Activated naive CD8-positive, alpha-beta T cell treated with anti-CD3 and anti-CD28 coated beads, Interleukin-2, amount 10 ng/mL, durations not matched to agents 7 days and 5 days (primary cell): ENCODE measurements around the gene DEAF1. TPM values are rescaled to one million over a fixed set of nuclear protein-coding genes. Genes with fewer than 3 reads are reported as not detected.
A peak's percentile ranks its signal among the peaks of the same experiment; 100 is the strongest.

ENCODE experiments used
- ATAC-seq: fragments of 150-1000 bp; cut with Tn5 transposase; one replicate; pipeline ENCODE4 v1.10.0; 2021; ENCODE audit warnings: low read depth, moderate library complexity
- POLR2A ChIA-PET: fragments of 350-600 bp; sonication (Branson Sonifier 250); formaldehyde crosslinking; loops from one replicate; lab custom pipeline; 2021; ENCODE audit warnings: antibody characterized with exemption; lab: Charles Lee
- DNase-seq: peaks from one replicate; pipeline ENCODE4 v3.0.0; 2021
- H3K27ac Mint-ChIP-seq: one replicate; pipeline ENCODE4 v1.8.0; 2022; ENCODE audit warnings: mild to moderate bottlenecking, mixed read lengths
- H3K27me3 Mint-ChIP-seq: one replicate; pipeline ENCODE4 v1.8.0; 2022; ENCODE audit warnings: mild to moderate bottlenecking, moderate library complexity, mixed read lengths
- H3K36me3 Mint-ChIP-seq: one replicate; pipeline ENCODE4 v1.8.0; 2021; ENCODE audit warnings: mild to moderate bottlenecking, mixed read lengths
- H3K4me1 Mint-ChIP-seq: one replicate; pipeline ENCODE4 v1.8.0; 2021; ENCODE audit warnings: mixed read lengths
- H3K4me3 Mint-ChIP-seq: one replicate; pipeline ENCODE4 v1.8.0; 2022; ENCODE audit warnings: mild to moderate bottlenecking, moderate library complexity, mixed read lengths
- H3K9me3 Mint-ChIP-seq: one replicate; pipeline ENCODE4 v1.8.0; 2021; ENCODE audit warnings: mixed read lengths
- total RNA-seq, 2 experiments: library from RNA; stranded (reverse); gene quantifications; one replicate each; pipeline ENCODE4 v1.2.3, GENCODE V29; 2021

The DEAF1 gene
- total RNA-seq, 2 experiments from 2014 or later: 33.1 to 36.0 TPM

DNA sequence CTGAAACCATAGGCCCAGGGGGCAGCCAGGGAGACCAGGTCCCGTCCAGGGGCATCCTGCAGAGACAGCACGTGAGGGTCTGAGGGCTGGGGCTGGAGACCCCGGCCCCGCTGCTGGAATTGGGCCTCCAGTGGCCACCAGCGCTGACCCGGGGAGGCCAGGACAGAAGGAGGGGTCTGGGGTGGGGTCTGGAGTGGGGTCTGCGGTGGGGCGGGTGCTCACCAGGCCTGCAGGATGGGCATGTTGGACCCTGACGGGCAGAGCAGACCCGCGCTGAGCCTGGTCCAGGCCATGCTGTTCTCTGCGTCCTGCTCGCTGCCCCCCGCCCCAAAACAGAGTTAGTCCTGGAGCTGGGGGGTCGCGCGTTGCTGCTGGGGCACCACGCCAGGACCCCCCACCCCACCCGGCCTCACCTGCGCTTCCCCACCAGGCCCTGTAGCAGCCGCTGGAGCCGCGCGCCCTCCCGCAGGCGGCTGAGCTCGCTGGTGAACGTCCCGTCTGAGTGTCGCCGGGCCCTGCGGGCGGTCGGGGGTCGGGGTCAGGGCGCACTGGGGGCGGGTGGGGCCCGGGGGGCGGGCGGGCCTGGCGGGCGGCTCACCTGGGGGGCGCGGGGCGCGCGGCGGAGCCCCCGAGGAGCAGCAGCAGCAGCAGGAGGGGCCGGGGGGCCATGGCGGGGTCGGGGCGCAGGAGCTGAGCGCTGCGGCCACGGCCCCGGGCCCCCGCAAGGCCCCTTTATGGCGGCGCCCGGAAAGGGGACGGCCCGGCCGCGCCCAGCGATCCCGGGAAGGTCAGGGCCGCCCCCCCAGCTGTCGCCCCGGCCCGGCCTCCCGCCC is 68.3 kb downstream of the DEAF1 start, which contains the start of gene SCT:
Gene SCT (minus strand): TSS at position 707 of the 833 bp plus-strand sequence. CDS start 38 bp downstream, at position 669.
- ATAC-seq: no peak
- H3K9me3 Mint-ChIP-seq: no peaks in the 10 kb centered on the region
- peak within 1 kb of the TSS; percentile 35 for H3K4me3 Mint-ChIP-seq

DNA sequence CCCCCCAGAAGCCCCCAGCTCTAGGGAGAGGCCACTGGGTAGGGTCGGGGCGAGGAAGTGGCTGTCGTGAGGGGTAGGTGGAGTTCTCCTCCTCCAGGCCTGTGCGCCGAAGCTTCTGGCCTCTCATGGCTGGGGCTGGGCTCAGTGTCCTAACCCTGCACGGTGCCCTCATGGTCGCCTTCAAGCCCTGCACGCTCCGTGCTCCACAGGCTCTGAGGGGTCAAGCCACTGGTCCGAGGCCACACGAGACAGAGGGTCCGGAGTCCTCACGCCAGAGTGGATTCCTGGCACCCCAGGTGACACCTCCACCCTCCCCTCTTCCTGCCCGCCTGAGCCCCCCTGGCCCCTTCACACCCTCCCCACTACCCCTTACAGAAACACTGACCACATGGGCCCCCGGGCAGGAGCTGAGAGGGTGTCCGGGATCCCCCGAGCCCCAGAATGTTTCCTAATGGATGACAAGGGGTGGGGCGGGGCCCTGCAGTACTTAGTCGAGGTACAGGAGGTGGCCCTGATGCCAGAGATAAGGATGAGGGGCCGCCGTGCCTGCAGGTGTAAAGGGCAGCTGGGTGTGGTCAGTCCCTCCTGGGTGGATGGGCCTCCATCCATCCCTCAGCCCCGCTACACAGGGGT is 69.3 kb downstream of the DEAF1 start:
- Mint-ChIP-seq H3K36me3 (peaks cover 2% of the 10 kb centered on the region), H3K27me3 (peaks cover 12% of the 10 kb centered on the region), H3K27ac (no peak overlapping the region), H3K4me1 (peaks cover 15% of the 10 kb centered on the region), H3K4me3 (no peak overlapping the region), H3K9me3 (no peaks in the 10 kb centered on the region)
- POLR2A ChIA-PET: interaction anchor here (1.0 kb wide), 1 partner anchor 10 kb away, joined by 4 read pairs; the partner anchor contains the start of gene IRF7
- ATAC-seq (no peak), DNase-seq (peak; percentile 31)

More for the DNA sequence above, 68.3 kb downstream of the DEAF1 start, which contains the start of gene SCT:
- peaks cover 2% of the 10 kb centered on the region for H3K36me3 Mint-ChIP-seq
- H3K4me1 Mint-ChIP-seq: peaks cover 15% of the 10 kb centered on the region
- H3K27ac Mint-ChIP-seq: no peak within 1 kb of the TSS
- POLR2A ChIA-PET: interaction anchor here (0.8 to 1.0 kb wide), 2 partner anchors 11 to 100 kb away, joined by 3 to 4 read pairs; partner anchors contain the start of gene IRF7
- DNase-seq: peak; percentile 38
- peaks cover 12% of the 10 kb centered on the region for H3K27me3 Mint-ChIP-seq

DNA sequence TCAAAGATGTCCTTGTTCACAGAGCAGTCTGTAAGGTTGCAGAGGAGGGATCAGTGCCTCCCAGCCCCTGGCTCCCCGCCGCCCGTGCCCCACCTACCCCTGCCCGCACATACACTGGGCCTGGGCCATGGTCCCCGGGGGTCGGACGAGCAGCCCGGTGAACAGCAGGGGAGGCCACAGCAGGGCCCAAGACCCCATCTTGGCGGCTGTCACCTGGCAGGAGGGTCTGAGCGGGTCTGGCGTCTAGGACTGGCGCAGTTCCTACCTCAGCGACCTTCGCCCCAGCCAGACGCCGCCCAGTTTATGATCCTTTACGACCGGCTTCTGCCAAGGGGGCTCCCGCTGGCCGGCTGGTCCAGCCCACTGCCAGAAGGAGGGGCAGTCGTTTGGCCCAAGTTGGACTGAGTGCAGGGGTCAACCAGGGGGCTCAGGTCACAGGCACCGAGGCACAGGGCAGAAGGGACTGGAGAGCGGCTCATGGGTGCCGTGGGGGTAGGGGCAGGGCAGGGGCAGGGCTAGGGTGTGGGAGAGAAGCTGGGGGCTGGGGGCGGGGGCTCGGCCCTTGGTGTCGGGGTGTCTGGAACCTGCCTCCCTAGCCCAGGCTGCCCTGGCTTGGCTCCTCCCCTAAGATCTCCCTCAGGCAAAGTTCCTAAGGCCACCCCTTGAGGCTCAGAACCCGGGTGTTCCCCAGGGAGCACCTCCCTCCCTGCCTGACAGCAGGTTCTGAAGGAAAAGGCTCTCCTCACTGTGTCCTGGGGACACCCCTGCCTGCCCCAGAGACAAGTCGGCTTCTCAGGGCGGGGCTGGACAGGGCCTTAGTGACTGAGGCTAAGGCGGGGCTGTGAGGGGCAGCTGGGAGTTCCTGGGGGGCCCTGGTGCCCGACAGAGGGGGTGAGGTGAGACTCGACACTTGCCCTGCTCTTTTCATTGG is 70.1 kb downstream of the DEAF1 start, which contains the start of gene CDHR5:
Gene CDHR5 (minus strand): TSS at position 251 of the 931 bp plus-strand sequence. CDS start 53 bp downstream, at position 198.
- H3K27me3 Mint-ChIP-seq: peaks cover 12% of the 10 kb centered on the region

DNA sequence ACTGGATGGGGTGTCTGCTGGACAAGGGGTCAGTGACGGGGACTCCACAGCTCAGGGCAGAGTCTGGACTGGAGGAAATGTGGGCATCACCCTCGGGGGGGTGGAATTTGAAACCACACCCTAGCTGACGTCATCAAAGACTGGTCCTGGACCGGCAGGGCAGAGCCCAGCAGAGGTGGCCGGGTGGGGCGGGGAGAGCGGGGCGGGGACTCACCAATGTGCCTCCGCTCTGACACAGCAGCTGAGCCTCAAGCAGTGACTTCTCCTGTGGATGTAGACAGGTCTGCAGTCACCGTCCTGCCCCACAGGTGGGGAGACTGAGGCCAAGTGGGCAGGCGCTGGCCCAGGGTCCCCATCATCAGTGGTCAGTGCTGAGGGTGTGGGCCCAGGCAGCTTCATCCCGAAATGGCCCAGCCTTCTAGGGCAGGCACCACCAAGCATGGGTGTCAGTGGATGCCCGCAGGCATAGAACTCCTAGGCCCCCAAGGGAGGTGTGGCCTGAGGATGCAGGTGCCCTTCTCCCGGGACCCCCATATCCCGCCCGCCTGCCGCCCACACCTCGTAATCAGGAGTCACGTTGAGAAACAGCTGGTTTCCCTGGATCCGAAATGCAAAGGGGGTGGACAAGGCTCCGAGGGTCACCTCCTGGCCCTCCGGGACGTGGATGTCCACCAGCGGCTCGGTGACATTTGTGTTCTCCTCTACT is 70.9 kb downstream of the DEAF1 start:
- no peak overlapping the region for H3K27ac Mint-ChIP-seq
- peaks cover 9% of the 10 kb centered on the region for H3K4me1 Mint-ChIP-seq
- peaks cover 2% of the 10 kb centered on the region for H3K36me3 Mint-ChIP-seq
- H3K4me3 Mint-ChIP-seq: no peak overlapping the region
- peaks cover 12% of the 10 kb centered on the region for H3K27me3 Mint-ChIP-seq
- no peaks in the 10 kb centered on the region for H3K9me3 Mint-ChIP-seq
- DNase-seq: peak; percentile 29
- ATAC-seq: no peak
- POLR2A ChIA-PET: interaction anchor here (1.1 kb wide), 1 partner anchor 10 kb away, joined by 3 read pairs; no protein-coding TSS in a partner anchor

More for the DNA sequence above, 70.1 kb downstream of the DEAF1 start, which contains the start of gene CDHR5:
- H3K9me3 Mint-ChIP-seq: no peaks in the 10 kb centered on the region
- POLR2A ChIA-PET: interaction anchor here (1.0 kb wide), 1 partner anchor 9 kb away, joined by 4 read pairs; the partner anchor contains the start of gene IRF7
- no peak for ATAC-seq
- H3K4me3 Mint-ChIP-seq: no peak within 1 kb of the TSS
- peaks cover 15% of the 10 kb centered on the region for H3K4me1 Mint-ChIP-seq
- DNase-seq: peak; percentile 36
- no peak within 1 kb of the TSS for H3K27ac Mint-ChIP-seq
- H3K36me3 Mint-ChIP-seq: peaks cover 2% of the 10 kb centered on the region

DNA sequence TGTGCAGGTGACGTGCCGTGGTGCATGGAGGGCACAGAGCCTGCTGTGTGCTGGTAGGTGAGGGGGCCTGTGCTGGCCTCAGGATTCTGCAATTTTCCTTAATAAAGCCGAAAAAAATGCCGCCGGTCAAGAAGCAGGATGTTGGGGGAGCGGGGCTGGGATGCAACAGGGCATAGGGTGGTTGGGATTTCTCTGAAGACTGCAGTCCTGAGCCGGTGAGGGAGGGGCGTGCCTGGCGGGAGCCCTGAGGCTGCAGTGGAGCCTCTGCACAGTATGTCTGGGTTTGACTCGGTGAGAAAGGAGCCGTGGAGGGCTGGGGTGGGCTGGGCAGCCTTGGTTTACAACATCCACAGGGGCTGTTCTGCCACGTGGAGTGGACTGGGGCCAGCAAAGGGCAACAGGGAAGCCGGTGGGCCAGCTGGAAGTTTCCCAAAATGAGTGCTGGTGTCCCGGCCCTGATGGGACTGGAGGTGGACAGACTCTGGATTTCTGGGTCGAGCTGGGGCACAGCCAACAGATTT is 71.6 kb downstream of the DEAF1 start:
- no peak for DNase-seq
- H3K9me3 Mint-ChIP-seq: no peaks in the 10 kb centered on the region
- peaks cover 10% of the 10 kb centered on the region for H3K27me3 Mint-ChIP-seq
- POLR2A ChIA-PET: interaction anchor here (1.1 kb wide), 1 partner anchor 9 kb away, joined by 3 read pairs; no protein-coding TSS in a partner anchor
- no peak overlapping the region for H3K4me3 Mint-ChIP-seq
- no peak overlapping the region for H3K27ac Mint-ChIP-seq
- ATAC-seq: no peak
- peaks cover 3% of the 10 kb centered on the region for H3K4me1 Mint-ChIP-seq
- H3K36me3 Mint-ChIP-seq: peaks cover 2% of the 10 kb centered on the region

DNA sequence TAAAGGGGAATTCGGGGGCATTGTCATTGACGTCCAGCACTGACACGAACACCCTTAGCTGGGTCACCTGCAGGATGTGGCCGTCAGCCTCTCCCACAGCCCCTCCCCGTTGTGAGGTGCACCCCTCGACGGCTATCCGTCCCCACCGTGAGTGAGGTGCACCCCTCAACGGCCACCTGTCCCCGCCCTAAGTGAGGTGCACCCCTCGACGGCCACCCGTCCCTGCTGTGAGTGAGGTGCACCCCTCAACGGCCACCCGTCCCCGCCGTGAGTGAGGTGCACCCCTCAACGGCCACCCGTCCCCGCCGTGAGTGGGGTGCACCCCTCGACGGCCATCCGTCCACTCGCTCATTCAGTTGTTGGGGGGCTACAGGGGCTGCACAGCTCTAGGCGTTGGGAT is 73.2 kb downstream of the DEAF1 start:
- ATAC-seq (no peak), DNase-seq (no peak)
- POLR2A ChIA-PET: no interaction called here
- Mint-ChIP-seq H3K4me3 (no peak overlapping the region), H3K36me3 (no peaks in the 10 kb centered on the region), H3K27ac (peak overlapping the region; percentile 42), H3K9me3 (no peaks in the 10 kb centered on the region), H3K4me1 (no peaks in the 10 kb centered on the region), H3K27me3 (no peaks in the 10 kb centered on the region)

DNA sequence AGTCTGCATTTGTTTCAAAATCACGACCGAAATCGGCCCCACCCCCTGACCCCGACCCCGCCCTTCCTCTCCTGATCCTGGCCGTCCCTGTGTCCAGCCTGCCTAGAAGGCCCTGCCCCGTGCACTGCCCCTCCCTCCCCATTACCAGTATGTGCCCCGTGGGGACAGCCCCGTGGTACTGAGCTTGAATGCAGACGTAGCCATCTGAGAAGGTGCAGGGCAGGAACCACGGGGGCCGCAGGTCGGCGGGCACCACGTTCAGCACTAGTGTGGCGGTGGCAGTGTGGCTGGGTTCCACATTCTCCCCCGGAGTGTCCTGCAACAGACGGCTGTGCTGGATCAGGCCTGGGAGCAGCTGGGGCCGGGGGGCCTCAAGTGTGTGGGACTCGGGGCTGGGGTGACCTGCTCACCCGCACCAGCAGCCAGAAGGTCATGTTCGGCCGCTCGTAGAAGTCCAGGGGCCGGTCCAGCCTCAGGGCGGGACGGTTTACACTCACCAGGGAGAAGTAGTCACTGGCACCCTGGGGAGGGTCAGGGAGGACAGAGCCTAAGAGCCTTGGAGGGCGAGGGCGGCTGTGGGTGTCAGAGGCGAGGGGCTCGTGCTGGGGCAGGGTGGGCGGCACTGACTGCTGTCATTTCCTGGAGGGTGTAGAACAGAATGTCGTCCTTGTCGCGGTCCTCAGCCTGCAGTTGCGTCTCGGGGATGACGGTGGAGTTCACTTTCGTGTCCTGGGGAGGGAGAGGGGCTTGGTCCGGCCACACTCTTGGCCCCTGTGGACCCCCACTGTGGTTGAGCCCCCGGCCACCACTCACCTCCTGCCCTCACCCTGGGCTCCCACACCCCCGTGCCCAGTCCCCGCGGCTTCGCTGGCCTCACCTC is 73.8 kb downstream of the DEAF1 start:
- ATAC-seq (no peak), DNase-seq (peak; percentile 31)
- H3K4me1 Mint-ChIP-seq: peaks cover 5% of the 10 kb centered on the region
- POLR2A ChIA-PET: no interaction called here
- no peak overlapping the region for H3K4me3 Mint-ChIP-seq
- no peaks in the 10 kb centered on the region for H3K36me3 Mint-ChIP-seq
- H3K9me3 Mint-ChIP-seq: no peaks in the 10 kb centered on the region
- no peaks in the 10 kb centered on the region for H3K27me3 Mint-ChIP-seq
- no peak overlapping the region for H3K27ac Mint-ChIP-seq

DNA sequence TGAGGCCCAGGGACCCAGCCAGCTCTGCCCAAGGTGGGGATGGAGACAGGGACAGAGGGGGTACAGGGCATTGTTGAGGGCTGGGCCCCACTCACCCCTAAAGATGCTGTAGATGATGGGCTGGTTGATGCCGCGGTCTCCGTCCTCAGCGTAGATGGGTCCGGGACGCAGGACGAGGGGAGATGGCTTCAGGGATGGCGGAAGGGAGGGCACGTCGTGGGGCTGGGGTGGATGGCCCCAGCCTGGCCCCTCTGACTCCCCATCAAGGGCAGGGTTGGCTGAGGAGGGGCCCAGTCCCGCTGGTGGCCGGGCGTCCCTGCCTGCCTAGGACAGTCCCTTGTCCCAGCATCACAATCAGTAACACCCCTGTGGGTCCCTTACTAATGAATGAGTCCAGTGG is 74.8 kb downstream of the DEAF1 start:
- Mint-ChIP-seq H3K27me3 (no peaks in the 10 kb centered on the region), H3K27ac (no peak overlapping the region), H3K4me3 (no peak overlapping the region), H3K9me3 (no peaks in the 10 kb centered on the region), H3K36me3 (no peaks in the 10 kb centered on the region), H3K4me1 (peaks cover 6% of the 10 kb centered on the region)
- DNase-seq (no peak), ATAC-seq (no peak)
- POLR2A ChIA-PET: no interaction called here

DNA sequence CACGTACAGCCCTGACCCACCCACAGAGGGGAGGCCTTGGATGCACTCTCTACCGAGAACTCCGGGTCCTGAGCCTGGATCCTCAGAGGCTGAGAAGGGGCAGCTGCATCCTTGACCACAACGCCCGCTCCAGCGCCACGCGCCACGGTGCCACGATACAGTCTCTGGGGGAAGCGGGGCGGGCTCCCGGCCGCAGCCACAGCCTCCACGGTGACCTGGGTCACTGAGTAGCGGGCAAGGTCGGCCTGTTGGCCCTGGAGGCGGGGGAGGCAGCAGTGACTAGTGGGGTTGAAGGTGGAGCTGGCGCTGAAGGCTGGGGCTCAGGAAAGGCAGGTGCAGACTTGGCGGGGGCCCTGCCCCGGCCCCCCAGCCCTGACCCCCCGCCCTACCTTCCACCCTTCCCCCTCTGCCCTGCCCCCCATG is 75.4 kb downstream of the DEAF1 start:
- Mint-ChIP-seq H3K27ac (no peak overlapping the region), H3K4me1 (peaks cover 6% of the 10 kb centered on the region), H3K36me3 (peaks cover under 1% of the 10 kb centered on the region), H3K4me3 (no peak overlapping the region), H3K9me3 (no peaks in the 10 kb centered on the region), H3K27me3 (no peaks in the 10 kb centered on the region)
- POLR2A ChIA-PET: no interaction called here
- ATAC-seq (no peak), DNase-seq (peak; percentile 32)

DNA sequence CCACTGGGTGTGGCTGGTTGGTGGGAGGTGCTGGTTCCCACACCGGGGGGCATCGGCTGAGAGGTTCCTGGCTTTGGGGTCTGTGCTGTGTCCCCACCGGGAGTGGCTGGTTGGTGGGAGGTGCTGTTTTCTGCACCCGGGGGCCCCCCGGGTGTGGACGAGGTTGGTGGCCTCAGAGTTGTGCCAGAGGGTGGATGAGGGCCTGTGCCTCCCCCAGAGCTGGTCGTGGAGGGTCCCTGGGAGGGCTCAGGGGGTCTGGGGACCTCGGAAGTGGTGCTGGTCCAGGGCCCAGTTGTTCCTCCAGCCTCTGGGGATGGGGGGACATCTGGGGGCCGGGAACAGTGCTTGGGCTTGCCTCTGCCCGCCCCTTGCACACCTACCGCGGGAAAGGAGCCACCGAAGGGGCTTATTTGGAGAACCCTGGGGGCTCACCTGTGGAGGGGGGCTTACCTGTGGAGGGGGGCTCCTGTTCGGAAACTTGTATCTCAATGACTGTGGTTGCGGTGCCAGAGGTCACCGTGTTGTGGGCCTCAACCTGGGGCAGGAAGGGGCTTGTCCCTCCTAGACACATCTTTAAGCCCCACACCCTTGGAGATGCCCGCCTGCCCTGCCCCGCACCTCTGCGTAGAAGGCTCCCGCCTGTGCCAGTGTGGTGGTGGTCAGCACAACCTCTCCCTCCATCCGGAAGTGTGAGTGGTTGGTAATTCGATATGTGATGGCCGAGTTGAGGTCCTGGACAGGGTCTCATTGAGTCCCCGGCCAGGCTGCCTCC is 76.0 kb downstream of the DEAF1 start:
- POLR2A ChIA-PET: interaction anchor here (0.5 kb wide), 1 partner anchor 402 kb away, joined by 3 read pairs; no protein-coding TSS in a partner anchor
- no peaks in the 10 kb centered on the region for H3K9me3 Mint-ChIP-seq
- H3K36me3 Mint-ChIP-seq: peaks cover 6% of the 10 kb centered on the region
- no peak overlapping the region for H3K4me3 Mint-ChIP-seq
- no peak overlapping the region for H3K27ac Mint-ChIP-seq
- ATAC-seq: no peak
- peak; percentile 31 for DNase-seq
- H3K4me1 Mint-ChIP-seq: peaks cover 10% of the 10 kb centered on the region
- no peaks in the 10 kb centered on the region for H3K27me3 Mint-ChIP-seq
